ENCODE results near the gene NCOA1.
"Not testable (repeated sequence)": the region's sequence is repeated elsewhere in the genome, so short reads cannot be mapped to it uniquely, and the experiment has no call there.

Gene NCOA1

DNA sequence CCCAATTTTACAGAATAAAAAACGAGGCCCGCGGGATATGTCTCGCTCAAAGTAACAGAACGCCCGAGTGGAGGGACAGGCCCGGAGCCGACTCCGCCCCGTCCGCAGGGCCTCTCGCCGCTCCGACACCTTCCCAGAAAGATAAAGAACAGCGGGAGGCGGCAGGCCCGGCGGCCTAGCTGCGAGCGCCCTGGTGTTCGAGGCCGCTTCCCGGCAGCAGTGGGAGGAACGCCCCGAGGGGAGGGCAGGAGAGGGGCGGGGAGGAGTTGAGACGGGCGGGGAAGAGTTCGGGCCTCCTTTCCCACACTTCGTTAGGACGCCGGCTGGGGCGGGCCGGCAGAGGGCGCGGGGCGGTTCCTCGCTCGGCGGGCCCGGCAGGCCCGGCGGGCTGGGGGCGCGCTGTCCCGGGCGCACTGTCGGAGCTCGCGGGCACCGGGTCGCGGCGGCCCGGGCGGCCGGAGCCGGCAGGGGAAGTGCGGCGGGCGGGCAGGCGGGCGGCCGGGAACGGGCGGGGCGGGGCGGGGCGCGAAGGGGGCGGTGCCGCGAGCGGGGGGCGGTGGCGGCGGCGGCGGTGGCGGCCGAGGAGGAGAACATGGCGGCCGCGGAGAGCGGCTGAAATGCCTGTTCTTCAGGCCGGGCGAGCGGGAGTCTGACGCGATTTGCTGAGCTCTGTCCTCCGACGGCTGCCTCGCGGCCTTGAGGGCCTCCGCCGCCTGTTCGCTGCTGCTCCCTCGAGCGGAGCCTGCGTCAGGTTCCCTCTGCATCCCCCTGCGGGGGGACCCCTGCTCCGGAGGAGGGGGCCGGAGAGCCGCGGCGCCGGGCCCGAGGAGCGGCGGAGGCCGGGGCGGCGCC lies at the start of gene NCOA1:
NCOA1 (plus strand) TSS at position 565 of the 852 bp plus-strand sequence. CDS start 167,424 bp downstream, outside the sequence.
- peak; percentile 83 for DNase-seq (ENCODE audit: extremely low spot score, insufficient read length, low read depth)
- peak; percentile 84 for FAIRE-seq

DNA sequence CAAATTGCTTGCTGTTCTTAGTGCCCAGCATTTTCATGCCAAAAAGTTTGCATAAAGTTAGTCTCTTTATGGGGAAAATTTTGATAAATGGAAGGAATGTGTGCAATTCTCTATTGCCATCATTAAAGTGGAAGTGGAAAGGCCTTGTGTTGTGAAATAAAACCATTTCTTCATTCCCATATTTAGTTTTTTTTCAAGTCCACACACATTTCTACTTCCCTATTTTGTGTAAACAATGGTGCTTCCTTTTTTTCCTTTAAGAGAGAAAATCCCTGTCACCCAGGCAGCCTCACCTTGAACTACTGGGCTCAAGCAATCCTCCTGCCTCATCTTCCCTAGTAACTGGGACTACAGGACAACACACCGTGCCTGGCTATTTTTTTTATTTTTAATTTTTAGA lies 42.3 kb upstream of the NCOA1 start:
- no peak for FAIRE-seq
- no peak for DNase-seq (ENCODE audit: extremely low spot score, insufficient read length, low read depth)

DNA sequence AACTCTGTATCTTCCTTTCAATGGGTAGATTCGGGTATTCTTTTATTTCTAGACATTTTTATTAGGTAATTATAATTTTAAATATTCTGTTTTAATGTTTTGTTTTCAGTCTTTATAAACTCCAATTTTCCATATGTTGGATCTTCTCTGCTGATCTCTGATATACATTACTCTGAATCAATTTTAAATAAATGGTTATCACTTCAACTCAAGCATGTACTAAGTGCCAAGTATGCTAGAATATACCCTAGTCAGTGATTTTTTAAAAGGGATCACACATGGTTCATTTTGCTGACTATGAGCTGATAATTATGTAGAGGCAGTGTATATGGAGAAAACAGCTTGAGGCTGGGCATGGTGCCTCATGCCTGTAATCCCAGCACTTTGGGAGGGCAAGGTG lies 41.7 kb upstream of the NCOA1 start:
- no peak for FAIRE-seq
- DNase-seq (ENCODE audit: extremely low spot score, insufficient read length, low read depth), result no peak

- DNase-seq (ENCODE audit: extremely low spot score, insufficient read length, low read depth), result no peak
- no peak for FAIRE-seq
These were observed 39.1 kb upstream of the NCOA1 start for GRCh38 chr2:24451805-24452501.

- peak; percentile 35 for FAIRE-seq
- no peak for DNase-seq (ENCODE audit: extremely low spot score, insufficient read length, low read depth)
These were observed 38.6 kb upstream of the NCOA1 start for GRCh38 chr2:24452502-24452885.

DNA sequence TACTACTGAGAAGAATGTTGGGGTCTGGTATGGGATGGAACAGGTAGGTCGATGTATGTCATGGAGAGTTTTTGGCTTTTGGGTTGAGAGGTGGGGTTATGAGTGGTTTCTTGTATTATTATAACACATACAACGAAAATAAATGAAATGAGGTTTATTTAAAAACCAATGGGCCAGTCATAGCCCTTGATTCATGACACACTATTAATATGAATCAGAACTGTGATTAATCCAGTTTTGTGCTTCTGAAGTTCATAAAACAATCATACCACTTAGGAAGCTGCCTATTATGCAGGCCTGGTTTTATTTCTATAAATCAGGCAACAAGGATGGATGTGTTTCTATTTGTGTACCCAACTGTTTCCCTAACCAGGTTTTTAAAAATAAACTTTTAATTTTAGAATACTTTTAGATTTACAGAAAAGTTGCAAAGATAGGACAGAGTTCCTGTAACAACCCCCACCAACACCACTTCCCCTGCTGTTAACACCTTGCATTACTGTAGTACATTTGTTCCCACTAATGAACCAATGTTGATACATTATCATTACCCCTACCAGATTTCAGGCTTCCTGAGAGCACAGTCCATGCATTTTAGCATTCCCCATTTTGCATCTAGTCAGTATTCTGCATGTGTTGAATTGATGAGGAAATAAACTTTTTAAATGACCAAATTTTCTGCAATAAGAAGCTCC lies 37.5 kb upstream of the NCOA1 start:
- DNase-seq (ENCODE audit: extremely low spot score, insufficient read length, low read depth) (no peak), FAIRE-seq (no peak)

DNA sequence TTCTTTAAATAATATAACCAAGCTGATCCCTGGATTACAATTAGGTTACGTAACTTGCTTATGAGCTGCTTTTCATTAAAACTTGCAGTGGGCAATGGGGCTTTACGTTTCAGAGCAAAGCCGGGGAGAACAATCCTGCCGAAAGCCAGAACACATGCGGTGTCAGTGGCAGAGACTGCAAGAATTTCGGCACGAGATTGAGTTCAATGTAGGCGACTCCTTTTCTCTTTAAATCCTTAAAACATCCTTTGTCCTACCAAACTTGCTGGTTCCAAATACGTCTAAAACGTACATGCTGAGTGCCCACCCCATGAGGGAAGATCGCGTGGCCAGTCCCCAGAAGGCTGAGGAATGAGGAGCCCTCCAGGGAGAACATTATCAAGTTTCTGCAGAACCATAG lies 36.8 kb upstream of the NCOA1 start:
- FAIRE-seq, result no peak
- no peak for DNase-seq (ENCODE audit: extremely low spot score, insufficient read length, low read depth)

DNA sequence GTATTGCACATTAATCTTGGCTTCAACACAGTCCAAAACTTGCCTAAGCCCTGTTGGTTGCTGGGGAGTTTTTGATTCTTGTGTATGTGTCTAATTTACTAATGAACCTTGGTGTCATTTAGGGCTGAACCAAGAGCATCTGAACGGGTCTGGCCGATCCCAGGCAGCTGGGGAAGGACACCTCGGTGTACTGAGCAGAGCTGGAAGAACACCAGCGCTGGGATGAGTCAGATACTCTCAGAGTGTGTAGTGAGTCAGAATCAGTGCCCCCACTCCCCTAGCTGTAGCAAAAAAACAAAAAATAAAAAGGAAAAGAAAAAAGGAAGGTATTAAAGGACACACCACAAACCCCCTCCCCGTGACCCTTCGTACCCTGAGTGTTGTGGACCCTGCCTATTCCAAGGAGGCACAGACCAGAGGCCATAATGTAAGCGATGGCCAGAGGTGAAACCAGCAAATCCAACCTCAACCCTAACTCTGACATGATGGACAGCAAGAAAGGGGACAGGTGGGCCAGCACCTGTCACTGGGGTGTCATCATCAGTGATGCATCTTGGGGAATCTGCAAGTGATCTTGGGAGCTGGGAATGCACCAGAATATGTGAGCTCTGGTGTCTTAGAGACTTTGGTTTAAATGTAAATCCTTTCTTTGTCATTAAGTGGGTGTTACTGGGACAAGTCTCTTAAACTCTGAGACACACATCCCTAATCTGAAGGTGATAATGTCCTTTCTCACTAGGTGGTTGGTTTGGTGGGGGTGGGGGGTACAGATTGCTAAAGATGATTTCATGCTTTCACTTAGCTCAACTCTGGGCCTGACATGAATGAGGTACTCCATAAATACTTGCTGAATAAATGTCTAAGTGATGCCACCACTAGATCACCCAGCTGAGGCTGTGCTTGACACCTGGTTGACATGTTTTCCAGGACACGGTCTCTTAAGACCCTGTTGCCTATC lies 34.2 kb upstream of the NCOA1 start:
- DNase-seq (ENCODE audit: extremely low spot score, insufficient read length, low read depth) (no peak), FAIRE-seq (no peak)

GRCh38 chr2:24457696-24458386 lies 33.2 kb upstream of the NCOA1 start:
- FAIRE-seq (no peak), DNase-seq (ENCODE audit: extremely low spot score, insufficient read length, low read depth) (no peak)

DNA sequence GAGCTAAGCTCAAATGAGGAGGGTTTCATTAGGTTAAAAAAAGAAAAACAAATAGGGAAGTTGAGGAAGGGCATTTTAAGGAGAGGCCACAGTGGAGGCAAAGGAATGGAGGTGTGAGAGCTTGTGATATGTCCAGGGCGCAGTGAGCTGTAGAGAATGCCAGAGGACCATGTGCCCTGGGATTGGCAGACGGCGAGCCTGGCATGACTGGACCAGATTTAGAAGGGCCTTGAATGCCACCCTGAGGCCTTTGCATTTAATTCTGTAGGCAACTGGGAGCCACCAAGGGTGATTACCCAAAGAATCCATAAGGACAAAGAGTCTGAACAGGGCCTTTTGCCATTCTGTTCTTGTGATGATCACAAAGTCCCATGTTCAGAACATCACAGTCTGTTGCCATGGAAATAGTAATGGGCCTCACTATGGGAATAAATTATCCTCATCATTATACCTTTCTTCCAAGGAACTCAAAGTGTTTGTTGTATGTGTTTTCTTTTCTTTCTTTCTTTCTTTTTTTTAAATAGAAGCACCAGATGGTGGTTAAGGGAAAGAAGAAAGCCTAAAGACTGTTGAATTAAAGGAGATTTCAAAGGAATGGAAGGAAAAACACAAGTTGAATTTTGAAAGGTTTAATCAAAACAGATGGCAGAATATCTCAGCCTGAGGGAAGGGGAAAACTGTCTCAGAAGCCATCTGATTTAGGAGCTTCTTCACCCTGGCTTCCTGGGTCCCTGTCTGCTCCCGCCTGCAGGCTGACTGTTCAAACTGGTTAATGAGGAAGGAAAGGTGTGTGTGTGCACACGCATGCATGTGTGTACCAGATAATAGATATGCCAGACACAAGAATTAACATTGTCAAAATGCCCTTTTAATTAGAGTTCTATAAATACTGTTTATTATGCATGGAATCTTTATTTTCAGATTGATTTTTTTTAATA lies 31.6 kb upstream of the NCOA1 start:
- FAIRE-seq (no peak), DNase-seq (ENCODE audit: extremely low spot score, insufficient read length, low read depth) (no peak)

GRCh38 chr2:24461685-24462084 lies 29.4 kb upstream of the NCOA1 start:
- DNase-seq (ENCODE audit: extremely low spot score, insufficient read length, low read depth) (no peak), FAIRE-seq (no peak)

DNA sequence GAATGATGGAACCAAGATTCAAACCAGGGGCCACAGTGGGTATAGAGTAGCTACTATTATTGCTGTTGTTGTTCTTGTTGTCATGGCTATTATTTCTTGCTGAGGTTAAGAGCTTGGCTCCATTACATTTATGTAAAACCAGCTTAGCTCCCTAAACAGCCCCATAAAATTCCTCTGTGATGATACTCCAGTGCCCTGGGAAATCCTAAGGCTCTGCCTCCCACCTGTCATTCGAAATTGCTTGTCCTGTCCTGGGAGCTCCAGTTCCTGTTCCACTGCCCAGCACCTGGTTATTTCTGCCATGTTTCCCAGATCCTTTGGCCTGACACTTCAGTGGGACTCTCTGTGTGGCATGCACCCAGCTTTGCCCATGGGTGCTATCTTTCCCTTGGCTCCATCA lies 27.8 kb upstream of the NCOA1 start:
- FAIRE-seq, result no peak

DNA sequence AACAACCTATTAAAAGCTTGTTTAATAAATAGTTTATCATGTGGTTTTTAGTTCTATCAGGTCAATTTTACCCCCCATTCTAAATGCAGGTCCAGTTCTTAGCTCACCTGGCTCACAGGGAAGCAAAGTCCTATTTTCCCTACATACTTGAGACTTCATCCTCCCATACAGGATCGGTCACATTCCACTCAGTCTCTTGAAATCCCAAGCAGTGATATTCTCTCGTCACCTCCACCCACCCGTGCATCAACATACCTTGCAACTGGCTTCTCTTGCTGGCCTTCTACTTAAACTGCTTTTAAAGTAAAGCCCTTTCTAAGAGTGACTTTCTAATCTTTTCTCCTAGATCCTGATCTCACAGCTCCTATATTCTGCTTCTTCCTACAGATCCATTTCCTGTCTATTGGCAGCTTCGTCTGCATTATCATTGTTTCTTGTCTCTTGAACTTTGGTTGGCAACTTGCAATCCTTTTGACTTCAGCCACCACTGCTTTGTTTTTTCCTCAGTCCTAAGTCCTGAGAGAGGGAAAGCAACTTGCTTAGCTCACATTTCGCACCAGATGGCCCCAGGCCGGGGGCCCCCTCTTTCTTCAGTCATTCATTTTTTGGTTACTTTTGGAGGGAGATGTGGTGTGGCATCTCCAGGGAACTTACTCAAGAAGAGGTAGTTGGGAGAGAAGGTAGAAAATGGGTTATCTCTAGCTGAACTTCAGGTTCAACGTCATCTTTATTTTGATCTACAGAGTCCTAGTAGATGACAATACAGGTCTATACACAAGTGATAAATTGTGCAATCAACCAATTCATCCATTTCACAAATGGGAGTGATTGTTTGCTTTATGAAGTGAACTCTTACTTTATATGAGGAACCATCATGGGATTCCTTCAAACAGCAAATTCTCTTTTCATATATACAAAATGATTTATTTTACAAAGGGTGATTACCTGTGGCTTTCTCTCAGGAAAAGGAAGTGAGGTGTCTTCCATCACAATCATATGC lies 23.9 kb upstream of the NCOA1 start:
- FAIRE-seq (no peak), DNase-seq (ENCODE audit: extremely low spot score, insufficient read length, low read depth) (no peak)

More for the DNA sequence above, 27.8 kb upstream of the NCOA1 start:
- DNase-seq (ENCODE audit: extremely low spot score, insufficient read length, low read depth), result no peak

DNA sequence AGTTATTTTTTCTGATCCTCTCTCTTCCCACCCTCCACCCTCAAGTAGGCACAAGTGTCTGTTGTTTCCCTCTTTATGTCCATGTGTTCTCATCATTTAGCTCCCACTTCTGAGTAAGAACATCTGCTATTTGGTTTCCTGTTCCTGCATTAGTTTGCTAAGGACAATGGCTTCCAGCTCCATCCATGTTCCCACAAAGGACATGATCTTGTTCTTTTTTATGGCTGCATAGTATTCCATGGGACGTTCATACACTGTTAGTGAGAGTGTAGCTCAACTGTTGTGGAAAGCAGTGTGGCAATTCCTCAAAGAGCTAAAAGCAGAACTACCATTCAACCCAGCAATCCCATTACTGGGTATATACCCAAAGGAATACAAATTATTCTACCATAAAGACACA lies 22.6 kb upstream of the NCOA1 start:
- FAIRE-seq; DNase-seq (ENCODE audit: extremely low spot score, insufficient read length, low read depth): not testable (repeated sequence)

DNA sequence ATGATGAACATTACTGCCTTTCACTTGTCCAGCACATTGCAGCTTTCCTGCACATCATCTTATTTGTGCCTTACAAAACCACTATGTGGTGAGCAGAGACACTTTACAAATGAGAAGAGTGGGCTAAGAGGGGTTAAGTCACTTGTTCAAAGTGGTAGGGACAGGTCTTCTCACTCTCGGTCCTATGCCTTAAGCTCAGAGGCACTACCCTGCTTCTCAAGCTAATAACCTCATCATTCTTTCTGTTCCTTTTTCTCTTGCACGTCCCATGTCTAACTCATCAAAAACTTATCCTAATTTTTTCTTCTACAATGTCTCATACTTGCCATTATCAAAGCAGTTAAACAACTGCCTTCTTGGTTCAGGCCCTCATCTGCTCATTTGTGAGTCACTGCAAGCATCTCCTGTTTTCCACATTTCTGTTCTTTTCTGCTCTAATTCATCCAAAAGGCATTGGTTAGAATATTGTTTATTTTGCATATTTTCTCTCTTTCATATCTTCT lies 21.9 kb upstream of the NCOA1 start:
- no peak for FAIRE-seq
- no peak for DNase-seq (ENCODE audit: extremely low spot score, insufficient read length, low read depth)

DNA sequence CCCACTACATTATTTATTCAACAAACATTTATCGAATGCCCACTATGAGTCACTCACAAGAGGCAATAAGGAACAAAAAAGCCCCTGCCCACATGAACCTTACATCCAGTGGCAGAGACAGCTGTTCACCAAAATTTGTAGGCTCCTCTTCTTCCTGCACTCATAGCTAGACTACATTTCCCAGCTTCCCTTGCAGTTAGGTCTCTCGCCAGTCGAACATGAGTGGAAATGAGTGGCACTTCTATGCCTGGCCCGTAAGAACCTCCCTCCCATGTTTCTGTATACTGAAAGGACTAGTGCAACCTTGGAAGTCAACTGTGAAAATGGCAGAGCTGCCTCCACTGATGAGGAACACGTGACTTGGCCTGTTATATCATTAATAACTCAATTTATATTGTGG lies 19.4 kb upstream of the NCOA1 start:
- FAIRE-seq (no peak), DNase-seq (ENCODE audit: extremely low spot score, insufficient read length, low read depth) (no peak)

DNA sequence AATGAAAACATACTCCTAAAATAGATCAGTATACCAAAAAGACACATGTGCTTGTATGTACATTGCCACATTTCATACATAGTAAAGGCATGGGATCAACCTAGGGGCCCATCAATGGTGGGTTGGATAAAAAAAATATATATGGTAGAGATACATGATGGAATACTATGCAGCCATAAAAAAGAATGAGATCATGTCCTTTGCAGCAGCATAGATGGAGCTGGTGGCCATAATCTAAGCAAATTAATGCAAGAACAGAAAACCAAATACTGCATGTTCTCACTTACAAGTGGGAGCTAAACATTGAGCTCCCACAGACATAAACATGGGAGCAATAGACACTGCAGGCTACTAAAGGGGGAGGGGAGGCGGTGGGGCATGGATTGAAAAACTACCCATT lies 18.6 kb upstream of the NCOA1 start:
- FAIRE-seq, result no peak

More for the DNA sequence above, 18.6 kb upstream of the NCOA1 start:
- no peak for DNase-seq (ENCODE audit: extremely low spot score, insufficient read length, low read depth)
